Mucosa of rectum (tissue), 2 donors: Measurements from ENCODE around the gene GOLGA6D.
"Not testable (repeated sequence)": the region's sequence is repeated elsewhere in the genome, so short reads cannot be mapped to it uniquely, and the experiment has no call there.

ENCODE experiments used
- H3K27ac ChIP-seq, 2 donors: one replicate each; pipeline ENCODE4 v1.7.0; 2013; ENCODE audit warnings: inconsistent platforms in 2 of 2, low read depth in 2 of 2, low read length in 2 of 2
- H3K27me3 ChIP-seq, 2 donors: one replicate each; pipeline ENCODE4 v1.7.0; 2013; ENCODE audit warnings: low read length in 2 of 2; ENCODE audit not compliant: control insufficient read depth in 2 of 2, insufficient read depth in 2 of 2
- H3K36me3 ChIP-seq, 2 donors: one replicate each; pipeline ENCODE4 v1.7.0; 2013; ENCODE audit warnings: low read length in 2 of 2; ENCODE audit not compliant: control insufficient read depth in 2 of 2, insufficient read depth in 2 of 2
- H3K4me1 ChIP-seq, 2 donors: one replicate each; pipeline ENCODE4 v1.7.0; 2013; ENCODE audit warnings: low read length in 2 of 2, mild to moderate bottlenecking in 1 of 2; ENCODE audit not compliant: control insufficient read depth in 2 of 2, insufficient read depth in 2 of 2
- H3K4me3 ChIP-seq, 2 donors: one replicate each; pipeline ENCODE4 v1.7.0; 2013; ENCODE audit warnings: low read length in 2 of 2
- H3K9ac ChIP-seq, 2 donors: one replicate each; pipeline ENCODE4 v1.7.0; 2013; ENCODE audit warnings: low read length in 2 of 2, low read depth in 1 of 2, mild to moderate bottlenecking in 1 of 2
- H3K9me3 ChIP-seq, 2 donors: one replicate each; pipeline ENCODE4 v1.7.0; 2013; ENCODE audit warnings: low read length in 2 of 2; ENCODE audit not compliant: control insufficient read depth in 2 of 2
- donor health status: healthy.
- donor health status: Normal muscosa, but diverticular disease.

Gene GOLGA6D

GRCh38 chr15:75284152-75284551 lies 1.5 kb downstream of the GOLGA6D start:
- not testable (repeated sequence) for H3K27ac ChIP-seq, H3K9ac ChIP-seq, H3K36me3 ChIP-seq, H3K9me3 ChIP-seq, H3K4me3 ChIP-seq, H3K27me3 ChIP-seq, H3K4me1 ChIP-seq

GRCh38 chr15:75293660-75294059 lies 11.0 kb downstream of the GOLGA6D start:
- H3K9me3 ChIP-seq, H3K27ac ChIP-seq, H3K9ac ChIP-seq, H3K27me3 ChIP-seq, H3K4me1 ChIP-seq, H3K36me3 ChIP-seq, H3K4me3 ChIP-seq: not testable (repeated sequence)

- H3K4me3 ChIP-seq, H3K36me3 ChIP-seq, H3K27me3 ChIP-seq, H3K9ac ChIP-seq, H3K9me3 ChIP-seq, H3K4me1 ChIP-seq, H3K27ac ChIP-seq: not testable (repeated sequence)
Measured at GRCh38 chr15:75298541-75299310, 16.1 kb downstream of the GOLGA6D start.

- not testable (repeated sequence) for H3K4me1 ChIP-seq, H3K27me3 ChIP-seq, H3K9ac ChIP-seq, H3K36me3 ChIP-seq, H3K9me3 ChIP-seq, H3K4me3 ChIP-seq, H3K27ac ChIP-seq
Measured at GRCh38 chr15:75299311-75299688, 16.7 kb downstream of the GOLGA6D start.

- H3K27me3 ChIP-seq, H3K36me3 ChIP-seq, H3K4me3 ChIP-seq, H3K9ac ChIP-seq, H3K9me3 ChIP-seq, H3K4me1 ChIP-seq, H3K27ac ChIP-seq: not testable (repeated sequence)
Measured at GRCh38 chr15:75300026-75300425, 17.4 kb downstream of the GOLGA6D start.

- Histone ChIP-seq H3K27me3 (no peaks in the 10 kb centered on the region), H3K27ac (no peak overlapping the region), H3K4me1 (no peaks in the 10 kb centered on the region), H3K36me3 (no peaks in the 10 kb centered on the region), H3K9ac (no peak overlapping the region), H3K4me3 (no peak overlapping the region), H3K9me3 (no peaks in the 10 kb centered on the region)
Measured at GRCh38 chr15:75302318-75302717, 19.7 kb downstream of the GOLGA6D start.

GRCh38 chr15:75302753-75303152 lies 20.1 kb downstream of the GOLGA6D start:
- not testable (repeated sequence) for H3K36me3 ChIP-seq, H3K27ac ChIP-seq, H3K4me3 ChIP-seq, H3K9ac ChIP-seq, H3K9me3 ChIP-seq, H3K4me1 ChIP-seq, H3K27me3 ChIP-seq

- H3K27me3 ChIP-seq, result no peaks in the 10 kb centered on the region
- H3K36me3 ChIP-seq, result no peaks in the 10 kb centered on the region
- H3K9ac ChIP-seq, result no peak overlapping the region
- no peaks in the 10 kb centered on the region for H3K4me1 ChIP-seq
- no peaks in the 10 kb centered on the region for H3K9me3 ChIP-seq
- H3K4me3 ChIP-seq, result no peak overlapping the region
- H3K27ac ChIP-seq, result no peak overlapping the region
Measured at GRCh38 chr15:75306188-75306587, 23.6 kb downstream of the GOLGA6D start.

- H3K9ac ChIP-seq, result no peak overlapping the region
- H3K4me3 ChIP-seq, result peak overlapping the region in 1 of 2 donors; percentile 34
- no peaks in the 10 kb centered on the region for H3K27me3 ChIP-seq
- no peak overlapping the region for H3K27ac ChIP-seq
- no peaks in the 10 kb centered on the region for H3K4me1 ChIP-seq
- H3K9me3 ChIP-seq, result no peaks in the 10 kb centered on the region
- H3K36me3 ChIP-seq, result no peaks in the 10 kb centered on the region
Measured at GRCh38 chr15:75307778-75308390, 25.2 kb downstream of the GOLGA6D start.

GRCh38 chr15:75309711-75310110 lies 27.1 kb downstream of the GOLGA6D start:
- Histone ChIP-seq H3K9me3 (no peaks in the 10 kb centered on the region), H3K27ac (no peak overlapping the region), H3K4me3 (no peak overlapping the region), H3K36me3 (no peaks in the 10 kb centered on the region), H3K4me1 (no peaks in the 10 kb centered on the region), H3K9ac (no peak overlapping the region), H3K27me3 (no peaks in the 10 kb centered on the region)
